K562 (cell line): ENCODE results near the gene CBX4. TPM values are rescaled to one million over a fixed set of nuclear protein-coding genes. Genes with fewer than 3 reads are reported as not detected.

Experiments
- CCNT2 ChIP-seq: IDR thresholded peaks from 2 replicates; pipeline ENCODE4 v1.6.1; 2011; ENCODE audit warnings: borderline replicate concordance, low read depth, mild to moderate bottlenecking, moderate library complexity, mixed read lengths, low read length; ENCODE audit not compliant: insufficient read length; ENCODE audit errors: extremely low read depth
- ELF2 ChIP-seq: fragments of 250-450 bp; sonication (Bioruptor Pico); IDR thresholded peaks from 2 replicates; pipeline ENCODE4 v1.5.0; 2021; ENCODE audit warnings: mild to moderate bottlenecking
- GABPA ChIP-seq: fragments of 200-800 bp; sonication (Bioruptor generic); conservative IDR thresholded peaks from 2 replicates; pipeline ENCODE4 v1.6.1; 2016; ENCODE audit warnings: low read depth, missing genetic modification characterization, missing compliant biosample characterization
- KLF16 ChIP-seq: IDR thresholded peaks from 2 replicates; pipeline ENCODE4 v1.6.1; 2016; ENCODE audit warnings: antibody characterized with exemption
- MGA ChIP-seq: fragments of 450-650 bp; IDR thresholded peaks from 2 replicates; pipeline ENCODE4 v1.6.1; 2016; ENCODE audit warnings: mild to moderate bottlenecking, moderate library complexity
- RREB1 ChIP-seq: fragments of 250-450 bp; sonication (Bioruptor Pico); IDR thresholded peaks from 2 replicates; pipeline ENCODE4 v1.4.0; 2020
- SMARCC2 ChIP-seq: fragments of 450-650 bp; IDR thresholded peaks from 2 replicates; pipeline ENCODE4 v1.6.1; 2017; ENCODE audit warnings: antibody characterized with exemption, moderate library complexity, mild to moderate bottlenecking, low read depth
- USF2 ChIP-seq: sonication (generic); formaldehyde crosslinking; IDR thresholded peaks from 2 replicates; pipeline ENCODE4 v1.5.0; 2020; ENCODE audit warnings: missing genetic modification reagents
- ZC3H4 ChIP-seq: sonication (generic); formaldehyde crosslinking; IDR thresholded peaks from 2 replicates; pipeline ENCODE4 v1.9.0; 2021; ENCODE audit warnings: missing genetic modification reagents, borderline replicate concordance
- polyA plus RNA-seq, 8 experiments: library from polyadenylated mRNA; depleted of rRNA in 4 of 8; stranded (reverse) in 5 of 8; unstranded in 3 of 8; fragments of >200 nt; fragmentation: Nextera tagmentation in 2 of 8; fragmentation: Illumina TruSeq in 1 of 8; extraction: Ambion mirVana in 2 of 8; extraction: Trizol in 1 of 8; gene quantifications; 2 replicates each; pipeline versions ENCODE4 v1.2.1 to v1.2.3, GENCODE V29; 2011 to 2014; ENCODE audit warnings: inconsistent platforms in 1 of 8, missing spikeins in 1 of 8
- total RNA-seq, 7 experiments: library from RNA; depleted of rRNA in 6 of 7; stranded (reverse); fragments of >200 nt in 6 of 7; fragmentation: Illumina TruSeq in 2 of 7; extraction: Trizol in 2 of 7; gene quantifications; 2 replicates each; pipeline versions ENCODE4 v1.2.1 to v1.2.3, GENCODE V29; 2011 to 2021; ENCODE audit warnings: low replicate concordance in 1 of 7

Gene CBX4
- total and polyA plus RNA-seq, 9 of the 15 experiments (the other 6 are each of a cell fraction or from before 2014, with no cell fraction given): 0.98 to 50.5 (median 10.0) TPM

GRCh38 chr17:79826204-79826680, 13.0 kb downstream of the CBX4 start (continued):
- TF ChIP-seq RREB1 (peak; percentile 8; the same call in 1 of the 2 replicates), ZC3H4 (CRISPR knock-in tag) (no peak), KLF16 (no peak), USF2 (CRISPR knock-in tag) (no peak), ELF2 (CRISPR knock-in tag) (peak; percentile 23; the same call in 1 of the 2 replicates), SMARCC2 (0 out of 2 replicates have a peak, but pooled peaks have one; percentile 43), GABPA (tag) (peak; percentile 90), MGA (peak; percentile 44), CCNT2 (no peak)
